Activated CD4-positive, CD25-positive, alpha-beta regulatory T cell treated with anti-CD3 and anti-CD28 coated beads, Interleukin-2, amount 50 U/mL, for 72 hours (primary cell): ENCODE measurements around the gene PCDHA8.
"Not testable (repeated sequence)": the region's sequence is repeated elsewhere in the genome, so short reads cannot be mapped to it uniquely, and the experiment has no call there.

Experiments used
- DNase-seq: peaks from one replicate; pipeline ENCODE4 v3.0.0; 2021

The PCDHA8 gene

GRCh38 chr5:140870221-140871201 is 29.5 kb downstream of the PCDHA8 start:
- DNase-seq, result no peak

GRCh38 chr5:140875085-140876065 is 34.4 kb downstream of the PCDHA8 start, which contains the start of gene PCDHA12:
PCDHA12 (plus strand) TSS chr5:140875308; CDS start chr5:140875473, 165 bp downstream.
- no peak for DNase-seq

DNA sequence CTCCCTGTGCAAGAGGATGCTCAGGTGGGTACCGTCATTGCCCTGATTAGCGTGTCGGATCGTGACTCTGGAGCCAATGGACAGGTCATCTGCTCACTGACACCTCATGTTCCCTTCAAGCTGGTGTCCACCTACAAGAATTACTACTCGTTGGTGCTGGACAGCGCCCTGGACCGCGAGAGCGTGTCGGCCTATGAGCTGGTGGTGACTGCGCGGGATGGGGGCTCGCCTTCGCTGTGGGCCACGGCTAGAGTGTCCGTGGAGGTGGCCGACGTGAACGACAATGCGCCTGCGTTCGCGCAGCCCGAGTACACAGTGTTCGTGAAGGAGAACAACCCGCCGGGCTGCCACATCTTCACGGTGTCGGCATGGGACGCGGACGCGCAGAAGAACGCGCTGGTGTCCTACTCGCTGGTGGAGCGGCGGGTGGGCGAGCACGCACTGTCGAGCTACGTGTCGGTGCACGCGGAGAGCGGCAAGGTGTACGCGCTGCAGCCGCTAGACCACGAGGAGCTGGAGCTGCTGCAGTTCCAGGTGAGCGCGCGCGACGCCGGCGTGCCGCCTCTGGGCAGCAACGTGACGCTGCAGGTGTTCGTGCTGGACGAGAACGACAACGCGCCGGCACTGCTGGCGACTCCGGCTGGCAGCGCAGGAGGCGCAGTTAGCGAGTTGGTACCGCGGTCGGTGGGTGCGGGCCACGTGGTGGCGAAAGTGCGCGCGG is 35.7 kb downstream of the PCDHA8 start:
- not testable (repeated sequence) for DNase-seq

DNA sequence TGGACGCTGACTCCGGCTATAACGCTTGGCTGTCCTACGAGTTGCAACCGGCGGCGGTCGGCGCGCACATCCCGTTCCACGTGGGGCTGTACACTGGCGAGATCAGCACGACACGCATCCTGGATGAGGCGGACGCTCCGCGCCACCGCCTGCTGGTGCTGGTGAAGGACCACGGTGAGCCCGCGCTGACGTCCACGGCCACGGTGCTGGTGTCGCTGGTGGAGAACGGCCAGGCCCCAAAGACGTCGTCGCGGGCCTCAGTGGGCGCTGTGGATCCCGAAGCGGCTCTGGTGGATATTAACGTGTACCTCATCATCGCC is 36.2 kb downstream of the PCDHA8 start:
- DNase-seq, result no peak

- no peak for DNase-seq
Measured at GRCh38 chr5:140881889-140882590, 41.1 kb downstream of the PCDHA8 start, which contains the start of gene PCDHA13. PCDHA13 (plus strand) TSS chr5:140882124; CDS start chr5:140882269, 145 bp downstream.

DNA sequence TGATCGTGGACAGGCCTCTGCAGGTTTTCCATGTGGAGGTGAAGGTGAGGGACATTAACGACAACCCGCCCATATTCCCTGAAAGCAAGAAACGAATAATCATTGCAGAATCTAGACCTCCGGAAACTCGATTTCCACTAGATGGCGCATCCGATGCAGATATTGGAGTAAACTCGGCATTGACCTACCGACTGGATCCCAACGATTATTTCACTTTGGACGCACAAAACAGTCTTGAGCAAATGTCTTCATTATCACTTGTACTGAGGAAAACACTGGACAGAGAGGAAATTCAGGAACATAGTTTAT is 41.6 kb downstream of the PCDHA8 start:
- DNase-seq, result no peak

DNA sequence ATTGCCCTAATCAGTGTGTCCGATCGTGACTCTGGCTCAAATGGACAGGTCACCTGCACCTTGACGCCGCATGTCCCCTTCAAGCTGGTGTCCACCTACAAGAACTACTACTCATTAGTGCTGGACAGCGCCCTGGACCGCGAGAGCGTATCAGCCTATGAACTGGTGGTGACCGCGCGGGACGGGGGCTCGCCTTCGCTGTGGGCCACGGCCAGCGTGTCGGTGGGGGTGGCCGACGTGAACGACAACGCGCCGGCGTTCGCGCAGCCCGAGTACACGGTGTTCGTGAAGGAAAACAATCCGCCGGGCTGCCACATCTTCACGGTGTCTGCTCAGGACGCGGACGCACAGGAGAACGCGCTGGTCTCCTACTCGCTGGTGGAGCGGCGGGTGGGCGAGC is 42.4 kb downstream of the PCDHA8 start:
- DNase-seq, result no peak

DNA sequence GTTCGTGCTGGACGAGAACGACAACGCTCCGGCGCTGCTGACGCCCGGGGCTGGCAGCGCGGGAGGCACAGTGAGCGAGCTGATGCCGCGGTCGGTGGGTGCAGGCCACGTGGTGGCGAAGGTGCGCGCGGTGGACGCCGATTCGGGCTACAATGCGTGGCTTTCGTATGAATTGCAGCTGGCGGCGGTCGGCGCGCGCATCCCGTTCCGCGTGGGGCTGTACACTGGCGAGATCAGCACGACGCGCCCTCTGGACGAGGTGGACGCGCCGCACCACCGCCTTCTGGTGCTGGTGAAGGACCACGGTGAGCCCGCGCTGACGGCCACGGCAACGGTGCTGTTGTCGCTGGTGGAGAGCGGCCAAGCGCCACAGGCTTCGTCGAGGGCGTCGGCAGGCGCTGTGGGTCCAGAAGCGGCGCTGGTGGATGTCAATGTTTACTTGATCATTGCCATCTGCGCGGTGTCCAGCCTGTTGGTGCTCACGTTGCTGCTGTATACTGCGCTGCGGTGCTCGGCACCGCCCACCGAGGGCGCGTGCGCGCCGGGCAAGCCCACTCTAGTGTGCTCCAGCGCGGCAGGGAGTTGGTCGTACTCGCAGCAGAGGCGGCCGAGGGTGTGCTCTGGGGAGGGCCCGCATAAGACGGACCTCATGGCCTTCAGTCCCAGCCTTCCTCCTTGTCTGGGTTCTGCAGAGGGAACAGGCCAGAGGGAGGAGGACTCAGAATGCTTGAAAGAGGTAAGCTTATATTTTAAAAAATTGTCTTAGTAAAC is 43.1 kb downstream of the PCDHA8 start:
- no peak for DNase-seq
